ENCODE results near the gene SLC9A9.

SLC9A9 gene

DNA sequence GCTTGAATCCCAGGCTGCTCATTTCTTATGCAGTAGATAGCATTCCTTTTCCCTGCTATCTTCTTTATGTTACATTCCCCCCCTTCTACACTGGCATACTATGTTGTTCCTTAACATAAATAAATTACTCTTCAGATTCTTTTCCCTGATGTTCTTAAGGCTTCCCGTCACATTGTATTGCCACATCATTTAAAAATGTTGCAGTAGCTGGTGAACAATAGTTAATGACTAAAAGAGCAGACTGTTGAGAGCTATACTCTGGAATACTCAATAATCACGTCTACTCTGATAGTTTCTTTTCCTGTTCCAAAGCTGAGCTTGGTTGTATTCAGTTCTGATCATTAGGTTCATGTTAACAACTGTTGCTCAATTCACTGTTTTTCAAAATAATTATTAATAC is 508.8 kb downstream of the SLC9A9 start:
- TF ChIP-seq, protein P1, sequence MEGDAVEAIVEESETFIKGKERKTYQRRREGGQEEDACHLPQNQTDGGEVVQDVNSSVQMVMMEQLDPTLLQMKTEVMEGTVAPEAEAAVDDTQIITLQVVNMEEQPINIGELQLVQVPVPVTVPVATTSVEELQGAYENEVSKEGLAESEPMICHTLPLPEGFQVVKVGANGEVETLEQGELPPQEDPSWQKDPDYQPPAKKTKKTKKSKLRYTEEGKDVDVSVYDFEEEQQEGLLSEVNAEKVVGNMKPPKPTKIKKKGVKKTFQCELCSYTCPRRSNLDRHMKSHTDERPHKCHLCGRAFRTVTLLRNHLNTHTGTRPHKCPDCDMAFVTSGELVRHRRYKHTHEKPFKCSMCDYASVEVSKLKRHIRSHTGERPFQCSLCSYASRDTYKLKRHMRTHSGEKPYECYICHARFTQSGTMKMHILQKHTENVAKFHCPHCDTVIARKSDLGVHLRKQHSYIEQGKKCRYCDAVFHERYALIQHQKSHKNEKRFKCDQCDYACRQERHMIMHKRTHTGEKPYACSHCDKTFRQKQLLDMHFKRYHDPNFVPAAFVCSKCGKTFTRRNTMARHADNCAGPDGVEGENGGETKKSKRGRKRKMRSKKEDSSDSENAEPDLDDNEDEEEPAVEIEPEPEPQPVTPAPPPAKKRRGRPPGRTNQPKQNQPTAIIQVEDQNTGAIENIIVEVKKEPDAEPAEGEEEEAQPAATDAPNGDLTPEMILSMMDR (IDR thresholded peaks at IDR 0.05; ENCODE audit: control extremely low read depth, extremely low read depth, low read depth, missing control alignments) = no peak
- POLR2A ChIA-PET = no interaction called here
- CTCF ChIA-PET = interaction anchor here (1.6 to 5.2 kb wide), 4 partner anchors 8 to 49 kb away, joined by 3 to 33 read pairs (median 6); no protein-coding TSS in a partner anchor
- no peak for DNase-seq (ENCODE audit: extremely low spot score)

DNA sequence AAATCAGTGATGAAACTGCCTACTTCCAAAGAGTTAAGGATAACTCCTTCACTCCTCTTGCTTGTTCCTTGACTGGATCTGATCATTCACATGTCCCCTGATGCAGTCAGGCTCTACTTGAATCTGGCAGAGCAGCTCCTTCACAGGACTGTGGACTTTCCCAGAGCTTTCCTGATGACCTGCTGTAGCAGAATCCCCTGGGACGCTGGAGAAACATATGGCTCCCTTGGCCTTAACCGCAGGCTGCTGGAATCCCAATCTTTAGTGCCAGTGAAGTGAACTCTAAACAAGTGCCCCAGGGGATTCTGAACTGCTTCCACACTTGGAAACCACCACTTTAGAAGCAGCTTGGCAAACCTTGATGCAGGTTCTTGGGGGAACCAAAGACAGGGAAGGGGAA is 510.9 kb downstream of the SLC9A9 start:
- TF ChIP-seq, protein P1 (IDR thresholded peaks at IDR 0.05; ENCODE audit: control extremely low read depth, extremely low read depth, low read depth, missing control alignments) = no peak
- DNase-seq (ENCODE audit: extremely low spot score) = no peak
- CTCF ChIA-PET = interaction anchor here (1.0 to 5.2 kb wide), 8 partner anchors 9 to 217 kb away, joined by 3 to 33 read pairs (median 4); no protein-coding TSS in a partner anchor
- POLR2A ChIA-PET = no interaction called here

DNA sequence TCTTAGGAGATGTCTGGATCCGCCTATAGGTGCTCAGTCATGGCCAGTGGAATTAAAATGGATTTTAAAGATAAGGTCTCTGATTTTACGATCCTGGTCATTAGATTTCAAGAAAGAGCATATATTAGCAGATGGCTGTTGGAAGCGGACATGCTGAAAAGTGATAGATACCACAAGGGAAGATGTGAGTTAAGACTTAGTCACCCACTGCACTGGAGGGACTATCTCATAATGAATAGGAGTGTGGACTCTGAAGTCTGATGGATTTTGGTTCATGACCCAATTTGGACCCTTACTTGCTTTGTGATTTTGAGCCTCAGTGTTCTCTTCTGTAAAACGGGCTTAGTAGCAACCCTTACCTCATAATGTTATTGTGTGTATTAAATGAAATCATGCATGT is 514.0 kb downstream of the SLC9A9 start:
- ChIA-PET CTCF (no interaction called here), POLR2A (no interaction called here)
- DNase-seq (ENCODE audit: extremely low spot score) = no peak
- TF ChIP-seq, protein P1 (IDR thresholded peaks at IDR 0.05; ENCODE audit: control extremely low read depth, extremely low read depth, low read depth, missing control alignments) = no peak

DNA sequence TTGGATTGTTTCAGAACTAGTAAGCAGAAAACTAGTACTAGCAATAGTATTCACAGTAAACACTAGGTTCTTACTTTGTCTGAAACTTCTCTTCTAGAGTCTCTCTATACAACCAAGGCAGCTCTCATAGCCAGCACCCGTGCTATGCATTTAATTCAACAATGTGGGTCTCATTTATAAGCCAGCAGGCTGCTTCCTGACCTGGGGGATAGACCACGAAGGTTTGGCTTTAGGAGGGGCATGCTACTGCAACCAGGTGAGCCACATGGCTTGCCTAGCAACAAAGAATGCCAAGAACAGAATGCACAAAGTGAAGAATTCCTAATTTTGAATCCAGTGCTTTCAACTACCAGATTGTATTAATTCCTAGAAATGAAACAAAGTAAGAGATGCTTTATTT is 514.9 kb downstream of the SLC9A9 start:
- TF ChIP-seq, protein P1 (IDR thresholded peaks at IDR 0.05; ENCODE audit: control extremely low read depth, extremely low read depth, low read depth, missing control alignments) = no peak
- DNase-seq (ENCODE audit: extremely low spot score) = no peak
- CTCF ChIA-PET = no interaction called here
- POLR2A ChIA-PET = no interaction called here

DNA sequence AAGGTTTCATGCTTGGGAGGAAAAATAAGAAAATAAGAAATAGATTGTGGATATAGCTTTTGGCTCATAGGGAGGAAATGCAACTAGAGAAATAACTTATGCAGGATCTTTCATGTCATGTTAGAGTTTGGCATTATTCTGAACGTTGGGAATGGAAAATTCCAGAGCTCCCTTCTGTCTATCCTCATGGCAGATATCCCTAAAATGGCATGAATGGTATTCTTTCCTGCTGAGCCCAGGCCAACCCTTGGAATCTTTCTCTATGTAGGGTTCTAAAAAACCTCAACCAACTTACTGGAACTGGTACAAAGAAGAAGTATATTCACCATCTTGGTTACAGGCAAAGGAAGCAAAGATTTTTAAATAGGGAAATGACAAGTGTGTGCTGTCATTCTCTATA is 516.2 kb downstream of the SLC9A9 start:
- TF ChIP-seq, protein P1 (IDR thresholded peaks at IDR 0.05; ENCODE audit: control extremely low read depth, extremely low read depth, low read depth, missing control alignments) = no peak
- CTCF ChIA-PET = interaction anchor here (1.3 to 1.4 kb wide), 2 partner anchors 8 to 24 kb away, joined by 3 to 7 read pairs; no protein-coding TSS in a partner anchor
- DNase-seq (ENCODE audit: extremely low spot score) = no peak
- POLR2A ChIA-PET = no interaction called here

DNA sequence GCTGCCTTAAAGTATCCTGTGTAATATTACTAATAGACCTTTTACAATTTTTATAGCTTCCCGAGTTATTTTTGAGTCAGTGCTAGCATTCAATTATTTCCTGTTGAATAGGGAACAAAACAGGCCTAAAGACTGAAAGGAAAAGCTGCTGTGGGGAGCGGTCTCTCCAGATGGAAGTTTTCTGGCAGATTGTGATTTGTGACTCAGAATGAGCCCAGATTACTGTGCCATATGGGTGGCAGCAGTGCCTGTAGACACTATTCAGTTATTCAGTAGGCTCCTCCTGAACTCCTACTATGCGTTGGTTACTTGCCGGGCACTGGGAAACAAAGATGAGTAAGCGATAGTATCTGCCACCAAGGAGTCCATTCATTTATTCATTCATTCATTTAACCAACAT is 516.9 kb downstream of the SLC9A9 start:
- TF ChIP-seq, protein P1 (IDR thresholded peaks at IDR 0.05; ENCODE audit: control extremely low read depth, extremely low read depth, low read depth, missing control alignments) = no peak
- DNase-seq (ENCODE audit: extremely low spot score) = no peak
- ChIA-PET POLR2A (no interaction called here), CTCF (interaction anchor here (0.9 to 1.4 kb wide), 3 partner anchors 9 to 196 kb away, joined by 3 to 7 read pairs (median 3); no protein-coding TSS in a partner anchor)
